Lower leg skin (tissue), 4 donors: ENCODE data around the gene PIP5KL1. TPM values are rescaled to one million over a fixed set of nuclear protein-coding genes. Genes with fewer than 3 reads are reported as not detected.
"Not testable (repeated sequence)": the region's sequence is repeated elsewhere in the genome, so short reads cannot be mapped to it uniquely, and the experiment has no call there.

ENCODE experiments used
- DNase-seq, 2 donors: peaks; one replicate each; pipeline ENCODE4 v3.0.0-alpha.2; 2019; ENCODE audit warnings: low spot score in 2 of 2
- H3K4me3 ChIP-seq: fragments of 200-600 bp; sonication (generic); 2 replicates; pipeline ENCODE4 v1.5.1; 2017; ENCODE audit warnings: mild to moderate bottlenecking, low read depth; ENCODE audit not compliant: poor library complexity, severe bottlenecking
- POLR2A ChIP-seq, 2 donors: fragments of 450-650 bp; IDR thresholded peaks; one replicate each; pipeline ENCODE4 v1.6.1; 2016 to 2017; ENCODE audit warnings: antibody characterized with exemption in 2 of 2, mild to moderate bottlenecking in 1 of 2, moderate library complexity in 1 of 2
- WGBS, 2 donors: methylation state at CpG; one replicate each; pipeline ENCODE4 v1.1.5; 2018; 5-methylcytosine and 5-hydroxymethylcytosine counted together
- intact Hi-C: fragments of 100-400 bp; cut with DNase I; formaldehyde crosslinking; loops from one replicate; pipeline ENCODE4 v1.15.0; 2023; ENCODE audit warnings: low total_unique reads
- total RNA-seq, 4 donors: library from RNA; depleted of rRNA; stranded (reverse); fragments of >200 nt; gene quantifications; one replicate each; pipeline ENCODE4 v1.1.0, GENCODE V29; 2016
- TF ChIP-seq, protein P1 (sequence below), 3 donors: fragments of 450-650 bp; IDR thresholded peaks; one replicate each; pipeline ENCODE4 v1.5.1; 2016; ENCODE audit warnings: antibody characterized with exemption in 3 of 3, mild to moderate bottlenecking in 3 of 3, moderate library complexity in 2 of 3

PIP5KL1 gene
- total RNA-seq, 4 donors from 2014 or later = 4.1 to 11.3 (median 8.4) TPM

GRCh38 chr9:127885508-127886281 is 44.9 kb downstream of the PIP5KL1 start:
- H3K4me3 ChIP-seq = no peak overlapping the region
- intact Hi-C loops = no loop called here
- WGBS, 2 donors = 80 to 82% methylated on average over 13 of the region's 13 CpGs
- DNase-seq = no peak
- TF ChIP-seq, protein P1, sequence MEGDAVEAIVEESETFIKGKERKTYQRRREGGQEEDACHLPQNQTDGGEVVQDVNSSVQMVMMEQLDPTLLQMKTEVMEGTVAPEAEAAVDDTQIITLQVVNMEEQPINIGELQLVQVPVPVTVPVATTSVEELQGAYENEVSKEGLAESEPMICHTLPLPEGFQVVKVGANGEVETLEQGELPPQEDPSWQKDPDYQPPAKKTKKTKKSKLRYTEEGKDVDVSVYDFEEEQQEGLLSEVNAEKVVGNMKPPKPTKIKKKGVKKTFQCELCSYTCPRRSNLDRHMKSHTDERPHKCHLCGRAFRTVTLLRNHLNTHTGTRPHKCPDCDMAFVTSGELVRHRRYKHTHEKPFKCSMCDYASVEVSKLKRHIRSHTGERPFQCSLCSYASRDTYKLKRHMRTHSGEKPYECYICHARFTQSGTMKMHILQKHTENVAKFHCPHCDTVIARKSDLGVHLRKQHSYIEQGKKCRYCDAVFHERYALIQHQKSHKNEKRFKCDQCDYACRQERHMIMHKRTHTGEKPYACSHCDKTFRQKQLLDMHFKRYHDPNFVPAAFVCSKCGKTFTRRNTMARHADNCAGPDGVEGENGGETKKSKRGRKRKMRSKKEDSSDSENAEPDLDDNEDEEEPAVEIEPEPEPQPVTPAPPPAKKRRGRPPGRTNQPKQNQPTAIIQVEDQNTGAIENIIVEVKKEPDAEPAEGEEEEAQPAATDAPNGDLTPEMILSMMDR (IDR thresholded peaks at IDR 0.05) = no peak
- no peak for TF ChIP-seq POLR2A (IDR thresholded peaks at IDR 0.05)

DNA sequence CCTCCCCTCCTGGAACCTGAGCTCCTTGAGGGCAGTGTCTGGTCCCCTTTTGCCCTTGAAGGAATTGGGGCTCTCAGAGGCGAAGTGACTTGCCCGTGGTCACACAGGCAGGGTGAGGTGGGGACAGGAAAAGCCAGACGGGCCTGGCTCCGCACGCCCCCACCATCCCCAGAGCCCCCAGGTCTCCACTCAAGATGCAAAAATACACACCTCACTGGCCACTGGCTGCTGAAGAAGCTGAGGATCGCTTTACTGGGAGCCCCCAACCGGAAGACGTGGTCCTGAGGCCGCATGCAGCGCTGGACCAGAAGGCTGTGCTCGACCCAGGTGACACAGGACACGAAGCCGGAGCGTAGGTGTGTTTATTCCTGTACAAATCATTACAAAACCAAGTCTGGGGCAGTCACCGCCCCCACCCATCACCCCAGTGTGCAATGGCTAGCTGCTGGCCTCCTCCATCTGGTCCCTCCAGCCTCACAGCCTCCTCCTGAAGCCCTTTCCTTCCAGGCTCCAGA is 45.5 kb downstream of the PIP5KL1 start:
- no peak overlapping the region for H3K4me3 ChIP-seq
- TF ChIP-seq, protein P1 (IDR thresholded peaks at IDR 0.05) = no peak
- no peak for TF ChIP-seq POLR2A (IDR thresholded peaks at IDR 0.05)
- intact Hi-C loops = no loop called here
- no peak for DNase-seq
- WGBS, 2 donors = 82 to 83% methylated on average over 15 of the region's 15 CpGs

DNA sequence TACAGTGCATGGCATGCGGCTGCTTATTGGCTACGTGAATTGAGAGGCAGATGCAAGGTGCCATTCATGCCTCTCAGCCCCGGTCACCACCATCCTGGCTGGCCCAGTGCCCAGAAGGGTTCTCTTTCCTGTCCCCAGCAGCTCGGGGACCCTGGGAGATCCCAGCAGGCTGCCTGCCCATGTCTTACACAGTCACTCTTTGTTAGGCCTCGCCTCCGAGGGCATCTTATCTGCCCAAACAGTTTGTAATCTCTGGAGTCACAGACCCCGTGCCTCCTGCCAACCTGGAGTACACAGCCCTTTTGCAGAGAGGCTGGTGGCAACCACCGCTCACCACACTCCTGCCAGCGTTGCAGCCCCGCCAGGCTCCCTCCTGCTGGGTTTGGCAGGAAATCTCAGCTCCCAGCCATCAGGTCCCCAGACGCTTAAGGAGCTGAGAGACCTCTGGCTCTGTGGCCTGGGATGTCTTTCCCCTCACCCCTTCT is 46.1 kb downstream of the PIP5KL1 start:
- no peak overlapping the region for H3K4me3 ChIP-seq
- DNase-seq = peak in 1 of 2 donors; percentile 84
- 47 to 59% methylated on average over 11 of the region's 11 CpGs for WGBS, 2 donors
- TF ChIP-seq, protein P1 (IDR thresholded peaks at IDR 0.05) = no peak
- no peak for TF ChIP-seq POLR2A (IDR thresholded peaks at IDR 0.05)
- intact Hi-C loops = no loop called here

- DNase-seq = no peak
- TF ChIP-seq POLR2A (IDR thresholded peaks at IDR 0.05) = no peak
- TF ChIP-seq, protein P1 (IDR thresholded peaks at IDR 0.05) = no peak
- 83 to 84% methylated on average over 7 of the region's 7 CpGs for WGBS, 2 donors
- no peak overlapping the region for H3K4me3 ChIP-seq
- intact Hi-C loops = no loop called here
These were observed 46.6 kb downstream of the PIP5KL1 start for GRCh38 chr9:127883959-127884358.

GRCh38 chr9:127881715-127882114 is 48.9 kb downstream of the PIP5KL1 start:
- H3K4me3 ChIP-seq, intact Hi-C loops, DNase-seq: not testable (repeated sequence)
- WGBS, 2 donors = 87 to 93% methylated on average over 3 of the region's 3 CpGs

GRCh38 chr9:127880143-127880542 is 50.4 kb downstream of the PIP5KL1 start:
- DNase-seq = no peak
- TF ChIP-seq POLR2A (IDR thresholded peaks at IDR 0.05) = no peak
- TF ChIP-seq, protein P1 (IDR thresholded peaks at IDR 0.05) = no peak
- 69 to 75% methylated on average over 8 of the region's 8 CpGs for WGBS, 2 donors
- intact Hi-C loops = no loop called here
- no peak overlapping the region for H3K4me3 ChIP-seq
